HPDE6-E6E7 (cell line): Measurements from ENCODE around the gene RHOBTB3.

Experiments used
- DNase-seq: peaks from one replicate; pipeline ENCODE4 v3.0.0; 2011; ENCODE audit warnings: missing footprints; ENCODE audit errors: extremely low spot score

The RHOBTB3 gene

GRCh38 chr5:95763941-95764340, 32.8 kb downstream of the RHOBTB3 start:
- DNase-seq: no peak

GRCh38 chr5:95768731-95769130, 37.6 kb downstream of the RHOBTB3 start:
- no peak for DNase-seq

GRCh38 chr5:95770830-95771708, 39.9 kb downstream of the RHOBTB3 start:
- DNase-seq: no peak

GRCh38 chr5:95771892-95772291, 40.8 kb downstream of the RHOBTB3 start:
- no peak for DNase-seq

- no peak for DNase-seq
Observed at GRCh38 chr5:95773335-95774059, 42.4 kb downstream of the RHOBTB3 start.

- DNase-seq: no peak
Observed at GRCh38 chr5:95777441-95777840, 46.3 kb downstream of the RHOBTB3 start.

GRCh38 chr5:95778713-95779436, 47.7 kb downstream of the RHOBTB3 start:
- DNase-seq: no peak

- DNase-seq: no peak
Observed at GRCh38 chr5:95779611-95780010, 48.5 kb downstream of the RHOBTB3 start.

- no peak for DNase-seq
Observed at GRCh38 chr5:95780597-95780996, 49.5 kb downstream of the RHOBTB3 start.

GRCh38 chr5:95781101-95781583, 50.0 kb downstream of the RHOBTB3 start:
- peak; percentile 69 for DNase-seq

- no peak for DNase-seq
Observed at GRCh38 chr5:95782181-95782580, 51.0 kb downstream of the RHOBTB3 start.

- no peak for DNase-seq
Observed at GRCh38 chr5:95783661-95784060, 52.5 kb downstream of the RHOBTB3 start.

GRCh38 chr5:95784514-95785302, 53.6 kb downstream of the RHOBTB3 start:
- DNase-seq: no peak

GRCh38 chr5:95786821-95787418, 55.8 kb downstream of the RHOBTB3 start:
- DNase-seq: no peak

GRCh38 chr5:95788493-95788892, 57.4 kb downstream of the RHOBTB3 start:
- no peak for DNase-seq

GRCh38 chr5:95791751-95792150, 60.6 kb downstream of the RHOBTB3 start:
- no peak for DNase-seq

- no peak for DNase-seq
Observed at GRCh38 chr5:95794070-95794516, 63.0 kb downstream of the RHOBTB3 start.

- DNase-seq: no peak
Observed at GRCh38 chr5:95797301-95797700, 66.2 kb downstream of the RHOBTB3 start.

- DNase-seq: no peak
Observed at GRCh38 chr5:95798048-95798447, 66.9 kb downstream of the RHOBTB3 start.

- no peak for DNase-seq
Observed at GRCh38 chr5:95798545-95798944, 67.4 kb downstream of the RHOBTB3 start.
